Activated T-helper 2 cell treated with anti-CD3 and anti-CD28 coated beads, Interferon-gamma antibody, Interleukin-2, Interleukin-4, amounts not matched to agents 10 μg/mL and 5 μg/mL and 100 μg/mL, durations not matched to agents 14 hours and 24 hours and 36 hours (primary cell): ENCODE results near the gene OMG. TPM values are rescaled to one million over a fixed set of nuclear protein-coding genes. Genes with fewer than 3 reads are reported as not detected.
"Not testable (repeated sequence)": the region's sequence is repeated elsewhere in the genome, so short reads cannot be mapped to it uniquely, and the experiment has no call there.

Source experiments
- DNase-seq: peaks from one replicate; pipeline ENCODE4 v3.0.0; 2021; ENCODE audit warnings: low spot score
- H3K27ac Mint-ChIP-seq: one replicate; pipeline ENCODE4 v1.8.0; 2021; ENCODE audit warnings: mixed read lengths
- H3K27me3 Mint-ChIP-seq: one replicate; pipeline ENCODE4 v1.8.0; 2021; ENCODE audit warnings: low read depth, mixed read lengths
- H3K36me3 Mint-ChIP-seq: one replicate; pipeline ENCODE4 v1.8.0; 2021; ENCODE audit warnings: low read depth, mixed read lengths
- H3K4me1 Mint-ChIP-seq: one replicate; pipeline ENCODE4 v1.8.0; 2021; ENCODE audit warnings: low read depth, mixed read lengths
- H3K4me3 Mint-ChIP-seq: one replicate; pipeline ENCODE4 v1.8.0; 2021; ENCODE audit warnings: low read depth, mild to moderate bottlenecking, moderate library complexity, mixed read lengths
- H3K9me3 Mint-ChIP-seq: one replicate; pipeline ENCODE4 v1.8.0; 2021; ENCODE audit warnings: mixed read lengths
- intact Hi-C: fragments of 100-400 bp; cut with micrococcal nuclease; formaldehyde crosslinking; loops from one replicate; pipeline ENCODE4 v1.15.1; 2023
- total RNA-seq: library from RNA; stranded (reverse); gene quantifications from 2 replicates; pipeline ENCODE4 v1.2.3, GENCODE V29; 2022

Gene OMG
- total RNA-seq, 1 donor from 2014 or later = 0.11 TPM

GRCh38 chr17:31272803-31273202 is 24.2 kb downstream of the OMG start:
- H3K4me3 Mint-ChIP-seq = no peak overlapping the region
- intact Hi-C loops = no loop called here

GRCh38 chr17:31272236-31272635 is 24.8 kb downstream of the OMG start:
- DNase-seq = no peak
- intact Hi-C loops = no loop called here
- H3K4me1 Mint-ChIP-seq = peaks cover 4% of the 10 kb centered on the region
- peaks cover 13% of the 10 kb centered on the region for H3K36me3 Mint-ChIP-seq
- no peak overlapping the region for H3K4me3 Mint-ChIP-seq
- no peaks in the 10 kb centered on the region for H3K9me3 Mint-ChIP-seq
- no peaks in the 10 kb centered on the region for H3K27me3 Mint-ChIP-seq
- H3K27ac Mint-ChIP-seq = no peak overlapping the region

More at GRCh38 chr17:31272803-31273202, 24.2 kb downstream of the OMG start:
- Mint-ChIP-seq H3K27me3 (no peaks in the 10 kb centered on the region), H3K9me3 (no peaks in the 10 kb centered on the region), H3K36me3 (peaks cover 13% of the 10 kb centered on the region), H3K27ac (no peak overlapping the region), H3K4me1 (peaks cover 4% of the 10 kb centered on the region)
- DNase-seq = no peak

- Mint-ChIP-seq H3K4me1 (peaks cover 2% of the 10 kb centered on the region), H3K9me3 (no peaks in the 10 kb centered on the region), H3K36me3 (peaks cover 11% of the 10 kb centered on the region), H3K27ac (no peak overlapping the region), H3K4me3 (no peak overlapping the region), H3K27me3 (no peaks in the 10 kb centered on the region)
- intact Hi-C loops = no loop called here
- DNase-seq = no peak
Measured at GRCh38 chr17:31269578-31269983, 27.5 kb downstream of the OMG start.

- Mint-ChIP-seq H3K4me3 (no peak overlapping the region), H3K27me3 (no peaks in the 10 kb centered on the region), H3K36me3 (peaks cover 7% of the 10 kb centered on the region), H3K27ac (no peak overlapping the region), H3K4me1 (no peaks in the 10 kb centered on the region), H3K9me3 (no peaks in the 10 kb centered on the region)
- intact Hi-C loops = no loop called here
- no peak for DNase-seq
Measured at GRCh38 chr17:31269036-31269577, 27.9 kb downstream of the OMG start.

- Mint-ChIP-seq H3K4me1 (no peaks in the 10 kb centered on the region), H3K27me3 (no peaks in the 10 kb centered on the region), H3K27ac (no peak overlapping the region), H3K4me3 (no peak overlapping the region), H3K36me3 (peaks cover 10% of the 10 kb centered on the region), H3K9me3 (no peaks in the 10 kb centered on the region)
- DNase-seq = no peak
- intact Hi-C loops = no loop called here
Measured at GRCh38 chr17:31266042-31266441, 31.0 kb downstream of the OMG start.

- H3K4me1 Mint-ChIP-seq, H3K27me3 Mint-ChIP-seq, H3K9me3 Mint-ChIP-seq, H3K36me3 Mint-ChIP-seq, H3K27ac Mint-ChIP-seq, intact Hi-C loops, H3K4me3 Mint-ChIP-seq, DNase-seq: not testable (repeated sequence)
Measured at GRCh38 chr17:31262923-31263322, 34.1 kb downstream of the OMG start.

- Mint-ChIP-seq H3K4me1 (peaks cover 2% of the 10 kb centered on the region), H3K4me3 (no peak overlapping the region), H3K9me3 (no peaks in the 10 kb centered on the region), H3K36me3 (peaks cover 10% of the 10 kb centered on the region), H3K27me3 (no peaks in the 10 kb centered on the region), H3K27ac (no peak overlapping the region)
- intact Hi-C loops = no loop called here
- DNase-seq = no peak
Measured at GRCh38 chr17:31261601-31262000, 35.4 kb downstream of the OMG start.

GRCh38 chr17:31260151-31260550 is 36.9 kb downstream of the OMG start:
- Mint-ChIP-seq H3K27ac (no peak overlapping the region), H3K27me3 (no peaks in the 10 kb centered on the region), H3K36me3 (peaks cover 6% of the 10 kb centered on the region), H3K4me1 (peaks cover 2% of the 10 kb centered on the region), H3K4me3 (no peak overlapping the region), H3K9me3 (no peaks in the 10 kb centered on the region)
- intact Hi-C loops = no loop called here
- no peak for DNase-seq

- Mint-ChIP-seq H3K27ac (no peak overlapping the region), H3K27me3 (no peaks in the 10 kb centered on the region), H3K36me3 (peaks cover 6% of the 10 kb centered on the region), H3K9me3 (no peaks in the 10 kb centered on the region), H3K4me1 (peaks cover 2% of the 10 kb centered on the region), H3K4me3 (no peak overlapping the region)
- intact Hi-C loops = no loop called here
- DNase-seq = no peak
Measured at GRCh38 chr17:31256936-31257335, 40.1 kb downstream of the OMG start.

GRCh38 chr17:31254654-31255053 is 42.4 kb downstream of the OMG start:
- Mint-ChIP-seq H3K4me3 (no peak overlapping the region), H3K9me3 (no peaks in the 10 kb centered on the region), H3K27ac (no peak overlapping the region), H3K27me3 (no peaks in the 10 kb centered on the region), H3K4me1 (peaks cover 6% of the 10 kb centered on the region), H3K36me3 (peaks cover under 1% of the 10 kb centered on the region)
- no peak for DNase-seq
- intact Hi-C loops = no loop called here

- Mint-ChIP-seq H3K27me3 (no peaks in the 10 kb centered on the region), H3K4me1 (peaks cover 5% of the 10 kb centered on the region), H3K36me3 (peaks cover 9% of the 10 kb centered on the region), H3K4me3 (no peak overlapping the region), H3K9me3 (no peaks in the 10 kb centered on the region), H3K27ac (no peak overlapping the region)
- no peak for DNase-seq
- intact Hi-C loops = no loop called here
Measured at GRCh38 chr17:31252741-31253140, 44.3 kb downstream of the OMG start.

GRCh38 chr17:31251970-31252328 is 45.1 kb downstream of the OMG start:
- DNase-seq = no peak
- H3K27me3 Mint-ChIP-seq = no peaks in the 10 kb centered on the region
- peaks cover 9% of the 10 kb centered on the region for H3K36me3 Mint-ChIP-seq
- no peaks in the 10 kb centered on the region for H3K9me3 Mint-ChIP-seq
- no peak overlapping the region for H3K4me3 Mint-ChIP-seq
- no peak overlapping the region for H3K27ac Mint-ChIP-seq
- H3K4me1 Mint-ChIP-seq = peaks cover 5% of the 10 kb centered on the region
- intact Hi-C loops = no loop called here

- Mint-ChIP-seq H3K36me3 (peaks cover 9% of the 10 kb centered on the region), H3K4me1 (peaks cover 5% of the 10 kb centered on the region), H3K27me3 (no peaks in the 10 kb centered on the region), H3K4me3 (no peak overlapping the region), H3K9me3 (no peaks in the 10 kb centered on the region), H3K27ac (no peak overlapping the region)
- DNase-seq = no peak
- intact Hi-C loops = no loop called here
Measured at GRCh38 chr17:31251105-31251969, 45.7 kb downstream of the OMG start.
